SK-MEL-5 (cell line): ENCODE results near the gene PTGER4. TPM values are rescaled to one million over a fixed set of nuclear protein-coding genes. Genes with fewer than 3 reads are reported as not detected.
"Not testable (repeated sequence)": the region's sequence is repeated elsewhere in the genome, so short reads cannot be mapped to it uniquely, and the experiment has no call there.

Experiments
- DNase-seq: peaks from one replicate; pipeline ENCODE4 v3.0.0-alpha.2; 2016; ENCODE audit warnings: low read depth, low spot score
- in situ Hi-C: cut with HindIII; loops from 2 replicates; pipeline ENCODE4 v1.10.0; 2016; ENCODE audit warnings: low sequenced_read_pairs, high pct_unique_total_duplicates, low pct_unique_long_range_greater_than_20kb
- small RNA-seq, 2 experiments: library from RNA; depleted of rRNA; stranded (forward); fragments of <200 nt; gene quantifications; one replicate each; pipeline ENCODE3, GENCODE V24; 2014
- total RNA-seq: library from RNA; depleted of rRNA; stranded (reverse); fragments of >200 nt; shearing (Covaris generic); gene quantifications from 2 replicates; pipeline ENCODE4 v1.2.3, GENCODE V29; 2014; rRNA removed

The PTGER4 gene
- total RNA-seq, 1 experiment from 2014 or later: 0.95 TPM

DNA sequence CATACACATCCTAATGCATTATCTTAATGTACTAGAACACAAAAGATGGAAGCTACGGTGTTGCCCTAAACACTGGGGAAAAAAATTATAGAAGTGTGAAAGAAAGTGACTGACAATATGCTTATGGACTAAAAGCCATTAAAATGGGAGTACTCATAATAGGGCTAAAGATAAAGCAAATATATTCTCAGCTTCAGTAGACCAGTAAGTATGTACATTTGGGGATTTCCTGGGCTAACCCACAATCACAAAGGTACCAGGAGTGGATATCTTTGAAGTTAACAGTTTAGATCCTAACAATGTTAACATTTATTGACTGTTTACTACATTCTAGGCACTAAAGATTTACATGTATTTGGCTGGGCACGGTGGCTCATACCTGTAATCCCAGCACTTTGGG lies 36.9 kb downstream of the PTGER4 start:
- no peak for DNase-seq
- in situ Hi-C loops: no loop called here

DNA sequence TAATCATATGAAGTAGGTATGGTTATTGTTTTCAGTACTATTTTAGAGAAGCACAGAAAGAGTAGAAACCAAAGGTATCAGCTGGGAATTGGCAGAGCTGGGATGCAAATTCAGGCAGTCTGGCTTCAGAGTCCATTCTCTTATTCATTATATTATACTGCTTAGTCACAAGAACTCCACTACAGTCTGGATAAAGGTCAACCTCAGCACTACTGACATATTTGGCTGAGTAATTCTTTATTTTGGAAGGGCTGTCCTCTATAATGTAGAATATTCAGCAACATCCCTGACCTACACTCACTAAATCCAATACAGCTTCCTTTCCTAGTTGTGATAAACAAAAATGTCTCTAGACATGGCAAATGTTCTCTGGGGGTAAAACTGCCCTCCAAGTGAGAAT lies 37.6 kb downstream of the PTGER4 start:
- in situ Hi-C loops: no loop called here
- DNase-seq: peak; percentile 22

DNA sequence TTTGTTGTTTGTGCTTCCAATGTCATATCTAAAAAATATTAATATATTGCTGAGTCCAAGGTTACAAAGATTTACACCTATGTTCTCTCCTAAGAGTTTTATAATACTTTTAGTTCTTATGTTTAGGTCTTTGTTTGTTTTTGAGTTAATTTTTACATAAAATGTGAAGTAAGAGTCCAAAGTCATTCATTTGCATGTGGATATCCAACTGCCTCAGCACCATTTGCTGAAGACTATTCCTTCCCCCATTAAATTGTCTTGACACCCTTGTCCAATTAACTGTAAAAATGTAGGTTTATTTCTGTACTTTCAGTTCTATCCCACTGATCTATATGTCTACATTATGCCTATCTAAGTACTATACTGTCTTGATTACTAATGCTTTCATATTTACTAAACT lies 40.4 kb downstream of the PTGER4 start:
- in situ Hi-C loops: no loop called here
- no peak for DNase-seq

DNA sequence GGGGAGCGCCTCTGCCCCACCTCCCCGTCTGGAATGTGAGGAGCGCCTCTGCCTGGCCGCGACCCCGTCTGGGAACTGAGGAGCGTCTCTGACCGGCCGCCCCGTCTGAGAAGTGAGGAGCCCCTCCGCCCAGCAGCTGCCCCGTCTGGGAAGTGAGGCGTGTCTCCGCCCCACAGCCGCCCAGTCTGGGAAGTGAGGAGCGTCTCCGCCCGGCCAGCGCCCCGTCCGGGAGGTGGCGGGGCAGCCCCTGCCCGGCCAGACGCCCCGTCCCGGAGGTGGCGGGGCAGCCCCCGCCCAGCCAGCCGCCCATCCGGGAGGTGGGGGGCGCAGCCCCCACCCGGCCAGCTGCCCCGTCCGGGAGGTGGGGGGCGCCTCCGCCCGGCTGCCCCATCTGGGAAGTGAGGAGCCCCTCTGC lies 42.8 kb downstream of the PTGER4 start:
- in situ Hi-C loops, DNase-seq: not testable (repeated sequence)

DNA sequence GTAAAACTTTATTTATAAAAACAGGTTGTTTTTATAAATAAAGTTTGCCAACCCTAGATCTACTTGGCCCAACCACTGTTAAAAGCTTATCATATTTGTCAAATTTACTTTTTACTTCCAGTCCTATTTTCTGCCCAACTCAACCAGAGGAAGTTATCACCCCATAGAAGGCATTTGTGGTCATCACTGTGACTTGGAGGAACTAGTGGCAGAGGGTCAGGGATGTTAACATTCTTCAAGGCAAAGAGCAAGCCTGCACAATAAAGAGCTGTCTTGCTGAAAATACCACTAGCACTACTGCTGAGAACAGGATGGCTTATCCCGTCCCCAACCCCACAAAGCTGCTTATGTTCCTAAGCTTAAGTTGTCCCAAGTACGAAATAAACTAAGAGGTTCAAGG lies 53.7 kb downstream of the PTGER4 start:
- no peak for DNase-seq
- in situ Hi-C loops: no loop called here

DNA sequence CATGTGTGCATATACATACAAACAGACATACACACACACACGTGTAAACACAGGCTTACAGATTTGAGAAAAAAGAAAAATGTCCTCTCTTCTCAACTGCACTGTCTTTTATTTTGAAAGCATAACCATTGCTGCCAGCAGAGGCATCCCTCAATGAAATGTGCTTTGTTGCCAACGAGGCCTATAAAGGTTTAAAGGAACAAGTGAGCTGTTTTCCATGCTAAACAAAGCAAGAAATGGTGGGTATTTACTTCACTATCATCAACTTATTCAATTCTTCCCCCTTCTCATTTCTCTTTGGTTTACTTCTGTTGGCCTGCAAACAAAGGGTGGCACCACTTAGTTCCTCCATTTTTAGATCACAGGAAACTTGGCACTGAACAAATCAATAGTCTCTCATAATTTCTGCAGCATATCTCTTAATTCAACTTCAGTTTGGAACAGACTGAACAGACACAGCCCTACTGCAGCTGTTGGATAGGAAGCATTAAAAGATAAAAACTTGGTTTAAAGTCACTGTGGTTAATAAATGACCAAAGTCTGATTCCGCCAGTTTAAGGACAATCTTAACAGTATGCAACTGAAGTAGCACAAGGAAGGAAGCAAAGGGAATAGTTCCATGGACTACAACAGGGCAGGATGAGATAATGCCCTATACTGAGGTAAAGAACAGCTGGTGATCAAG lies 54.3 kb downstream of the PTGER4 start:
- no peak for DNase-seq
- in situ Hi-C loops: no loop called here

DNA sequence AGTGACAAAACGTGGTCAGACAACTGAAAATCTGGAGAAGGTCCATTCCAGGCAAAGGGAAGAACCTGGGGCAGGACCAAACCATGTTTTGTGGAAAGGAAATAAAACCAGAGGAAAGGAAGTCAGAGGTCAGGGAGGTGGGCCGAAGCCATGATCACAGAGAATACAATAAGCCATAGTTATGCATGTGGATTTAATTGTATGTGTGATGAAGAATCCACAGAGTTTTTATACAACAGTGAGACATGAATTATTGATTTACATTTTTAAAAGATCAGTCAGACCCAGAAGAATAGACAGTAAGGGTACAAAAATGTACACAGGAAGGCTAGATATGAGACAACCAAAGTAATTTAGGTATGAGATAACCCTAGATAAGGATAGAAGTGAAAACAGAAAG lies 55.3 kb downstream of the PTGER4 start:
- in situ Hi-C loops: no loop called here
- DNase-seq: no peak

DNA sequence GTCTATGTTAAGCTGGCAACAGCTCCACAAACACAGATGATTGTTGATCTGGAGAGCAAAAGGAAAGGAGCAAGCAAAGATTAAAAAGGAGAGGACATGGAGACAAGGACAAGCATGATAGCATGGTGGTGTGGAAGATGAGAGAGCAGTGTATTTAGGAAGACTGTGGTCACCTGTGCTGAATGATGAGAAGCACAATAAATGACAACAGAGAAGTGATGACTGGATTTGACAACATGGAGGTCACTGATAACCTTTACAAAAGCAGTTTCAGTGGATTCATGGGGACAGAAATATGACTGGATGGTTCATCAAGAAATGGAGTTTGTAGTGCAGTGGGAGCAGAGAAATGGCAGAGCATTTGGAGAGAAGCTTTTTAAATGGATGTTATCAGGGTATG lies 55.9 kb downstream of the PTGER4 start:
- no peak for DNase-seq
- in situ Hi-C loops: no loop called here

DNA sequence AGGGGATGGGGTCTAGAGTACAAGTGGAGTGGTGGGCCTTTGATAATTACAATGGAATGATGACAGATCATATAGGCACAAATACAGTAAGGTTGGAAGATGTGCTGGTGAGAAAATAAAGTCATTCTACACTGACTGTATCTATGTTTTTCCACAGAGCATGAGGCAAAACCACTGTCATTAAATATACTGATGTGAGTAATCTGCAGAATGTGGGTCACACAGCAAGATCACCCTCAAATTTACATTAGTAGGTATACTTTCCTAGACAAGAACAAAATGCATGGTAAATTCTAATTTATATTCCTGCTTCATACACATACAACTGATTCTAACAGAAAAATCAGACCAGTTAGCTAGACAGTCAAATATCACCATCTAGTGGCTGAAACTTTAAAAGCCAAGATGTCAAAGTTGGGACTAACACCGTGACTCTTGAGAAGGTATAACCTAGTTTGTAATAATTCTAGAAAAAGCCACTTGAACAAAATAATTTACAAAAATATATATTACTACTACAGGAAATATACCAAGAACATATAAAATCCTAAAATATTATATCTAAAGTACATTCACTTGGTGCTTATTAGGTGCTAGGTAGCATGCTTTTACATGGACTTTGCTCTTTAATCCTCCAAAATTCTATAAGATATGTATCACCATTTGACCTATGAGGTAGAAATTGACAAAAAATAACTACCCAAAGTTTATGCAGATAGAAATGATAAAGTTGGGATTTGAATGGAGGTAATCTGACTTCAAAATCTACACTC lies 56.6 kb downstream of the PTGER4 start:
- DNase-seq: peak; percentile 82
- in situ Hi-C loops: no loop called here

DNA sequence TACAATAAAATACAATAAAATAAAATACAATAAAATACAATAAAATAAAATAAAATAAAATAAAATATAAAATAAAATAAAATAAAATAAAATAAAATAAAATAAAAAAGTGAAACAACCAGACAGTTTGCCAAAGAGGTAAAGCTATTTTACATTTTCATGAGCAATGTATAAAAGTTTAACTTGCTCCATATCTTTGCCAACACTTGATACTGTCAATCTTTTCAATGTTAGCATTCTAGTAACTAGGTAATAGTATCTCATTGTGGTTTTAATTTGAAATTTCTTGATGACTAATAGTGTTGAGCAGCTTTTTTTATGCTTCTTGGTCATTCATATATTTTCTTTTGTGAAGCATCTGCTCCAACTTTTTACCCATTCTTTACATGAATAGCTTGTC lies 58.8 kb downstream of the PTGER4 start:
- no peak for DNase-seq
- in situ Hi-C loops: no loop called here

Small RNAs within 50 kb of the gene (small RNA-seq; reads per million reads assigned to genes)
- 0 reads per million in 2 experiments for gene RF00092

Other genes starting within 250 kb of the PTGER4 start
- gene TTC33, start 76.0 kb downstream of the PTGER4 start, total RNA-seq: 20.4 and 21.6 TPM in 2 replicates
- 93.3 and 96.9 TPM in 2 replicates for gene PRKAA1, start 118.5 kb downstream of the PTGER4 start, total RNA-seq
- gene RPL37, start 155.3 kb downstream of the PTGER4 start, total RNA-seq: 4,634 and 5,256 TPM in 2 replicates
- 4.0 and 4.8 TPM in 2 replicates for gene CARD6, start 161.5 kb downstream of the PTGER4 start, total RNA-seq
- 0.61 and 4.0 TPM in 2 replicates for gene C7, start 229.6 kb downstream of the PTGER4 start, total RNA-seq